Uterus (tissue), 4 donors: ENCODE results near the gene EPB42. TPM values are rescaled to one million over a fixed set of nuclear protein-coding genes. Genes with fewer than 3 reads are reported as not detected.

Experiments
- DNase-seq, 2 donors: peaks; one replicate each; pipeline ENCODE4 v3.0.0-alpha.2; 2019 to 2020
- H3K27ac ChIP-seq, 2 donors: fragments of 200-600 bp; sonication (generic); 1 replicate in 1 of 2; 2 replicates in 1 of 2; pipeline ENCODE4 v1.5.1; 2016 to 2018
- H3K27me3 ChIP-seq, 2 donors: fragments of 200-600 bp; sonication (generic); one replicate each; pipeline ENCODE4 v1.5.1; 2018 to 2019; ENCODE audit warnings: control low read depth in 1 of 2
- H3K36me3 ChIP-seq, 2 donors: fragments of 200-600 bp; sonication (generic); one replicate each; pipeline ENCODE4 v1.5.1; 2019; ENCODE audit warnings: control low read depth in 1 of 2
- H3K4me1 ChIP-seq, 2 donors: fragments of 200-600 bp; sonication (generic); one replicate each; pipeline ENCODE4 v1.5.1; 2018 to 2019; ENCODE audit warnings: control low read depth in 1 of 2
- H3K4me3 ChIP-seq, 2 donors: fragments of 200-600 bp; sonication (generic); 1 replicate in 1 of 2; 2 replicates in 1 of 2; pipeline ENCODE4 v1.5.1; 2018 to 2019; ENCODE audit warnings: mild to moderate bottlenecking in 1 of 2
- H3K9me3 ChIP-seq, 2 donors: fragments of 200-600 bp; sonication (generic); one replicate each; pipeline ENCODE4 v1.5.1; 2019; ENCODE audit warnings: control low read depth in 1 of 2
- CTCF ChIP-seq, 4 experiments: fragments of 200-600 bp in 2 of 4; fragments of 450-650 bp in 2 of 4; sonication (generic) in 2 of 4; IDR thresholded peaks; one replicate each; pipeline ENCODE4 v1.5.1; 2016 to 2019; ENCODE audit warnings: antibody characterized with exemption in 4 of 4, mild to moderate bottlenecking in 2 of 4, moderate library complexity in 1 of 4
- POLR2A ChIP-seq, 2 donors: fragments of 450-650 bp; IDR thresholded peaks; one replicate each; pipeline ENCODE4 v1.6.1; 2016; ENCODE audit warnings: antibody characterized with exemption in 2 of 2, mild to moderate bottlenecking in 1 of 2, moderate library complexity in 1 of 2
- intact Hi-C: fragments of 100-400 bp; cut with DNase I; formaldehyde crosslinking; loops from one replicate; pipeline ENCODE4 v1.15.1; 2023; ENCODE audit warnings: low total_unique reads
- total RNA-seq, 4 donors: library from RNA; depleted of rRNA in 3 of 4; stranded (reverse); fragments of >200 nt in 3 of 4; gene quantifications; one replicate each; pipeline versions ENCODE4 v1.1.0 to v1.2.4, GENCODE V29; 2014 to 2023
- donor health status: DM: yes; HTN: yes; CAD: no.

The EPB42 gene
- total RNA-seq, 4 donors from 2014 or later, result 2.6 TPM; not detected in 3

GRCh38 chr15:43253431-43254403 lies 32.9 kb upstream of the EPB42 start:
- TF ChIP-seq CTCF (IDR thresholded peaks at IDR 0.05) (no peak), POLR2A (IDR thresholded peaks at IDR 0.05) (no peak)
- H3K4me1 ChIP-seq, result no peaks in the 10 kb centered on the region
- no peak for DNase-seq
- no peaks in the 10 kb centered on the region for H3K9me3 ChIP-seq
- no peaks in the 10 kb centered on the region for H3K36me3 ChIP-seq
- no peaks in the 10 kb centered on the region for H3K27me3 ChIP-seq
- no peak overlapping the region for H3K4me3 ChIP-seq
- intact Hi-C loops, result no loop called here
- no peak overlapping the region for H3K27ac ChIP-seq

GRCh38 chr15:43251871-43252250 lies 31.0 kb upstream of the EPB42 start:
- Histone ChIP-seq H3K4me1 (no peaks in the 10 kb centered on the region), H3K27me3 (no peaks in the 10 kb centered on the region), H3K4me3 (no peak overlapping the region), H3K27ac (no peak overlapping the region), H3K36me3 (no peaks in the 10 kb centered on the region), H3K9me3 (no peaks in the 10 kb centered on the region)
- intact Hi-C loops, result no loop called here
- TF ChIP-seq POLR2A (IDR thresholded peaks at IDR 0.05) (no peak), CTCF (IDR thresholded peaks at IDR 0.05) (no peak)
- no peak for DNase-seq

- H3K9me3 ChIP-seq, result no peaks in the 10 kb centered on the region
- no peak for DNase-seq
- no peaks in the 10 kb centered on the region for H3K27me3 ChIP-seq
- H3K27ac ChIP-seq, result no peak overlapping the region
- intact Hi-C loops, result no loop called here
- no peak overlapping the region for H3K4me3 ChIP-seq
- TF ChIP-seq POLR2A (IDR thresholded peaks at IDR 0.05) (no peak), CTCF (IDR thresholded peaks at IDR 0.05) (no peak)
- H3K36me3 ChIP-seq, result no peaks in the 10 kb centered on the region
- H3K4me1 ChIP-seq, result no peaks in the 10 kb centered on the region
Observed at GRCh38 chr15:43251185-43251870, 30.5 kb upstream of the EPB42 start.

- Histone ChIP-seq H3K36me3 (no peaks in the 10 kb centered on the region), H3K4me3 (no peak overlapping the region), H3K27me3 (no peaks in the 10 kb centered on the region), H3K9me3 (no peaks in the 10 kb centered on the region), H3K27ac (no peak overlapping the region), H3K4me1 (no peaks in the 10 kb centered on the region)
- TF ChIP-seq POLR2A (IDR thresholded peaks at IDR 0.05) (no peak), CTCF (IDR thresholded peaks at IDR 0.05) (no peak)
- no peak for DNase-seq
- intact Hi-C loops, result no loop called here
Observed at GRCh38 chr15:43250785-43251184, 30.0 kb upstream of the EPB42 start.

- Histone ChIP-seq H3K27me3 (no peaks in the 10 kb centered on the region), H3K36me3 (no peaks in the 10 kb centered on the region), H3K4me1 (no peaks in the 10 kb centered on the region), H3K27ac (no peak overlapping the region), H3K4me3 (no peak overlapping the region), H3K9me3 (no peaks in the 10 kb centered on the region)
- no peak for TF ChIP-seq POLR2A (IDR thresholded peaks at IDR 0.05)
- TF ChIP-seq CTCF (IDR thresholded peaks at IDR 0.05), result no peak
- DNase-seq, result no peak
- intact Hi-C loops, result no loop called here
Observed at GRCh38 chr15:43249699-43250203, 28.9 kb upstream of the EPB42 start.
